Type B pancreatic cell (in vitro differentiated cells): Measurements from ENCODE around the gene DST. TPM values are rescaled to one million over a fixed set of nuclear protein-coding genes. Genes with fewer than 3 reads are reported as not detected.
A peak's percentile ranks its signal among the peaks of the same experiment; 100 is the strongest.

Source experiments
- DNase-seq: peaks from one replicate; pipeline ENCODE4 v3.0.0; 2021; ENCODE audit warnings: mixed read lengths; ENCODE audit not compliant: unreplicated experiment; ENCODE audit errors: extremely low spot score
- H3K27ac Mint-ChIP-seq: 2 replicates; pipeline ENCODE4 v1.8.0; 2021; ENCODE audit warnings: mild to moderate bottlenecking, mixed read lengths
- H3K27me3 Mint-ChIP-seq: 2 replicates; pipeline ENCODE4 v1.8.0; 2021; ENCODE audit warnings: mixed read lengths
- H3K36me3 Mint-ChIP-seq: 2 replicates; pipeline ENCODE4 v1.8.0; 2021; ENCODE audit warnings: mixed read lengths
- H3K4me1 Mint-ChIP-seq: one replicate; pipeline ENCODE4 v1.8.0; 2021; ENCODE audit warnings: mixed read lengths; ENCODE audit not compliant: unreplicated experiment
- H3K4me3 Mint-ChIP-seq: 2 replicates; pipeline ENCODE4 v1.8.0; 2021; ENCODE audit warnings: mild to moderate bottlenecking, mixed read lengths
- H3K9me3 Mint-ChIP-seq: 2 replicates; pipeline ENCODE4 v1.8.0; 2021; ENCODE audit warnings: mixed read lengths
- CTCF ChIP-seq: fragments of 200-600 bp; sonication (generic); conservative IDR thresholded peaks from 2 replicates; pipeline ENCODE4 v1.5.0; 2021; ENCODE audit warnings: antibody characterized with exemption, mild to moderate bottlenecking
- total RNA-seq: library from RNA; stranded (reverse); gene quantifications from 2 replicates; pipeline ENCODE4 v1.2.1, GENCODE V29; 2021; ENCODE audit warnings: low replicate concordance

DST gene
- total RNA-seq, 1 donor from 2014 or later: 116 TPM

GRCh38 chr6:56484669-56485068 lies 158.0 kb downstream of the DST start:
- Mint-ChIP-seq H3K27me3 (no peaks in the 10 kb centered on the region), H3K27ac (no peak overlapping the region), H3K4me1 (peaks cover 9% of the 10 kb centered on the region), H3K9me3 (no peaks in the 10 kb centered on the region), H3K36me3 (peaks cover 45% of the 10 kb centered on the region), H3K4me3 (no peak overlapping the region)
- no peak for DNase-seq
- no peak for TF ChIP-seq CTCF

- TF ChIP-seq CTCF: no peak
- DNase-seq: no peak
- Mint-ChIP-seq H3K4me3 (no peak overlapping the region), H3K4me1 (peaks cover 9% of the 10 kb centered on the region), H3K27ac (no peak overlapping the region), H3K27me3 (no peaks in the 10 kb centered on the region), H3K36me3 (peaks cover 52% of the 10 kb centered on the region), H3K9me3 (no peaks in the 10 kb centered on the region)
Observed at GRCh38 chr6:56483929-56484328, 158.8 kb downstream of the DST start.

- H3K27me3 Mint-ChIP-seq: no peaks in the 10 kb centered on the region
- no peak for DNase-seq
- H3K9me3 Mint-ChIP-seq: no peaks in the 10 kb centered on the region
- H3K27ac Mint-ChIP-seq: peak overlapping the region; percentile 77
- H3K4me3 Mint-ChIP-seq: peak overlapping the region; percentile 14
- peaks cover 56% of the 10 kb centered on the region for H3K36me3 Mint-ChIP-seq
- peaks cover 4% of the 10 kb centered on the region for H3K4me1 Mint-ChIP-seq
- no peak for TF ChIP-seq CTCF
Observed at GRCh38 chr6:56482525-56482924, 160.2 kb downstream of the DST start.

GRCh38 chr6:56481957-56482356 lies 160.7 kb downstream of the DST start:
- H3K9me3 Mint-ChIP-seq: no peaks in the 10 kb centered on the region
- no peak for TF ChIP-seq CTCF
- H3K27ac Mint-ChIP-seq: peak overlapping the region; percentile 30
- no peak for DNase-seq
- H3K36me3 Mint-ChIP-seq: peaks cover 50% of the 10 kb centered on the region
- H3K4me1 Mint-ChIP-seq: peaks cover 4% of the 10 kb centered on the region
- H3K4me3 Mint-ChIP-seq: no peak overlapping the region
- H3K27me3 Mint-ChIP-seq: no peaks in the 10 kb centered on the region

GRCh38 chr6:56480654-56481337 lies 161.9 kb downstream of the DST start:
- H3K36me3 Mint-ChIP-seq: peaks cover 46% of the 10 kb centered on the region

More at GRCh38 chr6:56480654-56481337, 161.9 kb downstream of the DST start:
- no peak for DNase-seq
- H3K27me3 Mint-ChIP-seq: no peaks in the 10 kb centered on the region
- H3K4me3 Mint-ChIP-seq: no peak overlapping the region
- H3K9me3 Mint-ChIP-seq: no peaks in the 10 kb centered on the region
- peaks cover 5% of the 10 kb centered on the region for H3K4me1 Mint-ChIP-seq
- H3K27ac Mint-ChIP-seq: peak overlapping the region; percentile 60
- TF ChIP-seq CTCF: no peak
